T-cell (primary cell): ENCODE measurements around the gene ID1. TPM values are rescaled to one million over a fixed set of nuclear protein-coding genes. Genes with fewer than 3 reads are reported as not detected.

Experiments used
- ATAC-seq, 4 experiments: fragments of 200-7000 bp in 3 of 4; fragments of 150-1000 bp in 1 of 4; cut with Tn5 transposase; replicated peaks in 1 of 4; 1 replicate in 3 of 4; 2 replicates in 1 of 4; pipeline ENCODE4 v1.10.0; 2021; ENCODE audit warnings: moderate library complexity in 3 of 4, mild to moderate bottlenecking in 2 of 4, moderate number of reproducible peaks in 1 of 4
- CTCF ChIA-PET, 2 donors: fragments of 300-600 bp; sonication (Branson Sonifier 250); formaldehyde crosslinking; loops; one replicate each; lab custom pipeline; 2022; ENCODE audit warnings: antibody characterized with exemption in 2 of 2; lab: Charles Lee
- POLR2A ChIA-PET, 2 donors: fragments of 300-600 bp; sonication (Branson Sonifier 250); formaldehyde crosslinking; loops; one replicate each; lab custom pipeline; 2022; ENCODE audit warnings: antibody characterized with exemption in 2 of 2; lab: Charles Lee
- DNase-seq, 35 experiments: peaks; one replicate each; pipeline versions ENCODE4 v3.0.0 to v3.0.0-alpha.2; 2013 to 2023
- H3K27ac ChIP-seq: one replicate; pipeline ENCODE4 v1.5.1; 2013; ENCODE audit warnings: low read length
- H3K27me3 ChIP-seq, 2 experiments: replicated peaks in 1 of 2; 1 replicate in 1 of 2; 2 replicates in 1 of 2; pipeline versions ENCODE4 v1.6.1 to v1.7.0; 2013; ENCODE audit warnings: low read length in 1 of 2, mixed read lengths in 1 of 2; ENCODE audit not compliant: control insufficient read depth in 2 of 2, insufficient read depth in 2 of 2; ENCODE audit errors: extremely low read depth in 1 of 2
- H3K36me3 ChIP-seq, 2 donors: 1 replicate in 1 of 2; 2 replicates in 1 of 2; pipeline versions ENCODE4 v1.6.1 to v1.7.0; 2013; ENCODE audit warnings: low read length in 1 of 2; ENCODE audit not compliant: control insufficient read depth in 2 of 2, insufficient read depth in 1 of 2; ENCODE audit errors: extremely low read depth in 1 of 2
- H3K4me1 ChIP-seq, 2 experiments: 1 replicate in 1 of 2; 2 replicates in 1 of 2; pipeline versions ENCODE4 v1.6.1 to v1.7.0; 2013; ENCODE audit warnings: low read length in 2 of 2, mixed read lengths in 1 of 2; ENCODE audit not compliant: insufficient read depth in 2 of 2, control insufficient read depth in 1 of 2; ENCODE audit errors: extremely low read depth in 1 of 2
- H3K4me3 ChIP-seq, 2 donors: 1 replicate in 1 of 2; 2 replicates in 1 of 2; pipeline versions ENCODE4 v1.5.1 to v1.7.0; 2013; ENCODE audit warnings: mild to moderate bottlenecking in 2 of 2, low read length in 1 of 2, moderate library complexity in 1 of 2; ENCODE audit not compliant: control insufficient read depth in 1 of 2; ENCODE audit errors: extremely low read depth in 1 of 2
- H3K9me3 ChIP-seq: 2 replicates; pipeline ENCODE4 v1.7.0; 2013
- H3K27ac Mint-ChIP-seq, 2 donors: one replicate each; pipeline ENCODE4 v1.8.0; 2020 to 2021; ENCODE audit warnings: mild to moderate bottlenecking in 2 of 2, mixed read lengths in 2 of 2
- H3K27me3 Mint-ChIP-seq, 2 donors: one replicate each; pipeline ENCODE4 v1.8.0; 2021 to 2022; ENCODE audit warnings: mixed read lengths in 2 of 2
- H3K36me3 Mint-ChIP-seq: one replicate; pipeline ENCODE4 v1.8.0; 2021; ENCODE audit warnings: mixed read lengths
- H3K4me1 Mint-ChIP-seq, 3 donors: one replicate each; pipeline ENCODE4 v1.8.0; 2020 to 2022; ENCODE audit warnings: mixed read lengths in 3 of 3, mild to moderate bottlenecking in 1 of 3
- H3K4me3 Mint-ChIP-seq, 3 donors: one replicate each; pipeline ENCODE4 v1.8.0; 2020 to 2022; ENCODE audit warnings: mild to moderate bottlenecking in 3 of 3, mixed read lengths in 3 of 3, moderate library complexity in 3 of 3
- H3K9me3 Mint-ChIP-seq, 3 donors: one replicate each; pipeline ENCODE4 v1.8.0; 2020 to 2022; ENCODE audit warnings: mixed read lengths in 3 of 3
- whole genome bisulfite sequencing: methylation state at CpG from one replicate; pipeline ENCODE4 v1.1.5; 2013; ENCODE audit warnings: missing lambda C conversion rate; ENCODE audit not compliant: insufficient coverage; 5-methylcytosine and 5-hydroxymethylcytosine counted together
- total RNA-seq, 35 experiments: library from RNA in 6 of 35; stranded (reverse) in 6 of 35; fragments of 120-200 nt in 1 of 35; gene quantifications; one replicate each; pipeline versions ENCODE4 v1.2.1 to v1.2.4 and lab custom pipeline; 2013 to 2026

Gene ID1
- total RNA-seq, 5 donors from 2014 or later (not counting 1 experiment from before 2014, with no cell fraction given): 1.4 to 11.2 (median 2.2) TPM

GRCh38 chr20:31568041-31568731 lies 36.9 kb upstream of the ID1 start:
- no peak overlapping the region for H3K4me3 Mint-ChIP-seq

GRCh38 chr20:31568773-31569162 lies 36.3 kb upstream of the ID1 start:
- CTCF ChIA-PET: interaction anchor here (1.0 to 5.7 kb wide), 8 partner anchors 8 to 43 kb away, joined by 3 to 70 read pairs (median 6); partner anchors contain the start of gene ID1 (in 1 of the 2)
- Histone ChIP-seq H3K27me3 (no peaks in the 10 kb centered on the region), H3K27ac (no peak overlapping the region), H3K4me3 (no peak overlapping the region), H3K36me3 (peaks cover 9 to 18% of the 10 kb centered on the region in 2 donors), H3K9me3 (no peaks in the 10 kb centered on the region), H3K4me1 (peaks cover 5 to 33% of the 10 kb centered on the region in 2 experiments)
- H3K4me1 Mint-ChIP-seq: peaks cover 21 to 26% (median 25%) of the 10 kb centered on the region in 3 donors
- no peaks in the 10 kb centered on the region for H3K27me3 Mint-ChIP-seq
- H3K4me3 Mint-ChIP-seq: no peak overlapping the region
- POLR2A ChIA-PET: interaction anchor here in 1 of 2 donors (0.6 kb wide), 1 partner anchor 11 kb away, joined by 4 read pairs; no protein-coding TSS in a partner anchor
- no peak for DNase-seq
- peaks cover 3% of the 10 kb centered on the region for H3K36me3 Mint-ChIP-seq
- H3K9me3 Mint-ChIP-seq: no peaks in the 10 kb centered on the region
- ATAC-seq: no peak
- peak overlapping the region; percentile 15 to 39 for H3K27ac Mint-ChIP-seq
- 60% methylated on average over 1 of the region's 5 CpGs for WGBS

More at GRCh38 chr20:31568041-31568731, 36.9 kb upstream of the ID1 start:
- ATAC-seq (no peak), DNase-seq (no peak)
- Histone ChIP-seq H3K27me3 (no peaks in the 10 kb centered on the region), H3K4me1 (peaks cover 3 to 27% of the 10 kb centered on the region in 2 experiments), H3K36me3 (peaks cover 9 to 23% of the 10 kb centered on the region in 2 donors), H3K27ac (no peak overlapping the region), H3K9me3 (no peaks in the 10 kb centered on the region), H3K4me3 (no peak overlapping the region)
- H3K27me3 Mint-ChIP-seq: no peaks in the 10 kb centered on the region
- 77% methylated on average over 16 of the region's 21 CpGs for WGBS
- peaks cover 3% of the 10 kb centered on the region for H3K36me3 Mint-ChIP-seq
- H3K4me1 Mint-ChIP-seq: peaks cover 15 to 21% (median 19%) of the 10 kb centered on the region in 3 donors
- peak overlapping the region; percentile 48 to 51 for H3K27ac Mint-ChIP-seq
- H3K9me3 Mint-ChIP-seq: no peaks in the 10 kb centered on the region
- POLR2A ChIA-PET: interaction anchor here in 1 of 2 donors (0.6 kb wide), 1 partner anchor 11 kb away, joined by 4 read pairs; no protein-coding TSS in a partner anchor
- CTCF ChIA-PET: interaction anchor here (0.7 to 5.7 kb wide), 9 partner anchors 8 to 109 kb away, joined by 3 to 70 read pairs (median 5); no protein-coding TSS in a partner anchor

GRCh38 chr20:31569163-31570020 lies 35.7 kb upstream of the ID1 start:
- H3K27ac Mint-ChIP-seq: peak overlapping the region; percentile 23 to 55
- ATAC-seq: peak in 2 of 4 experiments; percentile 26 to 38
- WGBS: 84% methylated on average over 5 of the region's 10 CpGs
- peak in 34 of 35 experiments; percentile 6 to 76 (median 53) for DNase-seq
- no peaks in the 10 kb centered on the region for H3K27me3 Mint-ChIP-seq
- POLR2A ChIA-PET: interaction anchor here in 1 of 2 donors (0.6 kb wide), 1 partner anchor 50 kb away, joined by 5 read pairs; no protein-coding TSS in a partner anchor
- no peaks in the 10 kb centered on the region for H3K27me3 ChIP-seq
- H3K4me3 Mint-ChIP-seq: no peak overlapping the region
- peaks cover 3% of the 10 kb centered on the region for H3K36me3 Mint-ChIP-seq
- CTCF ChIA-PET: interaction anchor here (0.8 to 5.7 kb wide), 11 partner anchors 9 to 154 kb away, joined by 3 to 70 read pairs (median 4); partner anchors contain the start of gene ID1 (in 1 of the 2)
- no peaks in the 10 kb centered on the region for H3K9me3 Mint-ChIP-seq
- peaks cover 5 to 35% of the 10 kb centered on the region in 2 experiments for H3K4me1 ChIP-seq
- no peak overlapping the region for H3K27ac ChIP-seq
- H3K9me3 ChIP-seq: no peaks in the 10 kb centered on the region
- no peak overlapping the region for H3K4me3 ChIP-seq
- H3K36me3 ChIP-seq: peaks cover 6 to 11% of the 10 kb centered on the region in 2 donors
- peaks cover 24 to 31% (median 30%) of the 10 kb centered on the region in 3 donors for H3K4me1 Mint-ChIP-seq

DNA sequence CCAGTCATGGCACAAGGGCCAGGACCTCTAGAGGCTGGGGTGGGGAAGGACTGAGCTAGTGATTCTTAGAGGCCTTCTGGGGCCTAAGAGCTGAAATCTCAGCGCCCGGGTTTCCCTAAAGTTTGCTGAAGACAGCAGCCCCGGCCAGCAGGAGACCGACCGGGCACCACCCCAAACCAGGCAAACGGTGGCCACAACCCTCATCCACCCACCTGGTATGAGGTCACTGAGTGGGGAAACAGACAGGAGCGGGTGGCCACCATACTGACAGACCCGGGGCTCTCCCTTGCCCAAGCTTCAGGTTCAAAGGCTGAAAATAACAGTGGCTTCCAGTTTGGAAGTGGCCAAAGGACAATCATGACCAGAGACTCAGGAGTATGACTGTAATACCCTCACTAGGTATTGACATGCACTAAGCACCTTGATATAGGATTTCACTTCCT lies 35.0 kb upstream of the ID1 start:
- DNase-seq: no peak
- ChIA-PET CTCF (interaction anchor here (0.5 to 5.7 kb wide), 10 partner anchors 9 to 153 kb away, joined by 3 to 70 read pairs (median 4); partner anchors contain the start of gene ID1 (in 1 of the 2)), POLR2A (interaction anchor here in 1 of 2 donors (0.6 kb wide), 1 partner anchor 49 kb away, joined by 5 read pairs; no protein-coding TSS in a partner anchor)
- WGBS: no CpG with 5 or more reads among the region's 8 CpGs
- Mint-ChIP-seq H3K9me3 (no peaks in the 10 kb centered on the region), H3K27me3 (no peaks in the 10 kb centered on the region), H3K27ac (peak overlapping the region; percentile 23 to 34), H3K4me1 (peaks cover 24 to 31% (median 30%) of the 10 kb centered on the region in 3 donors), H3K36me3 (peaks cover 3% of the 10 kb centered on the region), H3K4me3 (no peak overlapping the region)
- ATAC-seq: no peak
- Histone ChIP-seq H3K27ac (no peak overlapping the region), H3K4me1 (peaks cover 5 to 35% of the 10 kb centered on the region in 2 experiments), H3K27me3 (no peaks in the 10 kb centered on the region), H3K36me3 (peaks cover 6 to 10% of the 10 kb centered on the region in 2 donors), H3K4me3 (no peak overlapping the region), H3K9me3 (no peaks in the 10 kb centered on the region)

DNA sequence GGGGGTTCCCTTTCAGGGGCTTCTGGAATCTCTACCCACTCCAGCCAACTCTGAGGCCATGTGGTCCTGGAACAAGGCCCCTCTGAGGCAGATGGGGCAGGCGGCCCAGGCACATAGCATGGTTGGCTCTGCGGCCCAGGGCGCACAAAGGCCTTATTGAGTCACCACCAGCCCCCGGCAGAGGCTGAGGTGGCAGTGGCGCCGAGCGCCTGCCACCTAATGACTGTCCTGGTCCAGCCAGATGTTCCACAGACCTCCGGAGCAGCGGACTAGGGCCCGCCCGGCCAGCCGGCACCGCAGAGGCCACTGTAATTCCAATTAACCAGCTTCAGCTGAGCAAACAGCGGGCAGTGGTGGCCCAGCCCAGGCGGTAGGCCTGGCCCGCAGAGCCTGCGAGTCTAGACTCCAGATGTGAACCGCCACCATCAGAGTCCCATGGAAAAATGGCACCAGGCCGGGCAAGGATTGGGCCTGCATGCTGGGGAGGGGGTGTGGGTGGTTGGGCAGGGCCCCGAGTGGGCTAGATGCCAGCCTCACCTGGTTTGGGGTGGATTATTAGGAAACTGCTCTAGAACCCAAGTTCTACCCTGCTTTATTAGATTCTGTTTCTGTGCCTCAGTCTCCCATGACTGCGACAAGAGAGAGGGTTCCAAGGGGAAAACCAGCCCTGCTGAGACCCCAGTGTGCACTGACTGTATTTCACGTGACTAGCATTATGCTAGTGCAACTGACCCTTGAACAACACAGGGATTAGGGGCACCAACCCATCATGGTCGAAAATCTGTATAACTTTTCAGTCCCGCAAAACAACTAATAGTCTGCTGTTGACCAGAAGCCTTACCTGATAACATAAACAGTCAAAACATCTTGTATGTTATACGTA lies 34.1 kb upstream of the ID1 start:
- no peaks in the 10 kb centered on the region for H3K9me3 Mint-ChIP-seq
- no peak for DNase-seq
- H3K27me3 Mint-ChIP-seq: no peaks in the 10 kb centered on the region
- no peak for ATAC-seq
- 95% methylated on average over 20 of the region's 25 CpGs for WGBS
- peak overlapping the region; percentile 23 to 88 for H3K27ac Mint-ChIP-seq
- Histone ChIP-seq H3K27me3 (no peaks in the 10 kb centered on the region), H3K27ac (no peak overlapping the region), H3K9me3 (no peaks in the 10 kb centered on the region), H3K4me3 (no peak overlapping the region), H3K36me3 (peaks cover 6 to 9% of the 10 kb centered on the region in 2 donors), H3K4me1 (peaks cover 5 to 30% of the 10 kb centered on the region in 2 experiments)
- ChIA-PET CTCF (interaction anchor here (0.6 to 5.7 kb wide), 8 partner anchors 9 to 152 kb away, joined by 3 to 46 read pairs (median 9); partner anchors contain the start of gene ID1 (in 1 of the 2)), POLR2A (no interaction called here)
- H3K4me3 Mint-ChIP-seq: peak overlapping the region; percentile 49 to 88 (median 82)
- H3K4me1 Mint-ChIP-seq: peaks cover 24 to 31% (median 30%) of the 10 kb centered on the region in 3 donors
- no peaks in the 10 kb centered on the region for H3K36me3 Mint-ChIP-seq
